ENCODE results near the gene SLC25A24.
A peak's percentile ranks its signal among the peaks of the same experiment; 100 is the strongest.

SLC25A24 gene

DNA sequence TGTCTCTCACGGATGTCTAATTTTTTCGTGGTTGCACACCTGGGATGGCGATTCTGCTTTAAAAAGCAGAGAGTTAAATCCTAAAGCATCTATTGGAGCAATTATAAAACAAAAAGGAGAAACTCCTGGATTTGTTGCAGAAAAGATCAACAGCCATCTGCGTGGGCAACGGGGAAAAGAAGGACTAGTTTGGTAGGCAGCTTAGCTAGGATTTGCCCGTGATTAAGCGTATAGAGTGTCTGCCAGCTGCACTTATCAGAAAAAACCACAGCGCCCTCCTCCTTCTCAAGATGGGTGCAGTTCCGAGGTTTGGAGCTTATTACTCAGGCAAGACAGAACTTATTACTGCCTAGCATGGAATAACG is 526 bp upstream of the SLC25A24 start:
- peaks cover 29% of the 10 kb centered on the region for H3K36me3 Mint-ChIP-seq (ENCODE audit: low read depth)
- no peaks in the 10 kb centered on the region for H3K27me3 Mint-ChIP-seq (ENCODE audit: low read depth)
- peaks cover 32% of the 10 kb centered on the region for H3K4me1 Mint-ChIP-seq
- TF ChIP-seq, protein P1, sequence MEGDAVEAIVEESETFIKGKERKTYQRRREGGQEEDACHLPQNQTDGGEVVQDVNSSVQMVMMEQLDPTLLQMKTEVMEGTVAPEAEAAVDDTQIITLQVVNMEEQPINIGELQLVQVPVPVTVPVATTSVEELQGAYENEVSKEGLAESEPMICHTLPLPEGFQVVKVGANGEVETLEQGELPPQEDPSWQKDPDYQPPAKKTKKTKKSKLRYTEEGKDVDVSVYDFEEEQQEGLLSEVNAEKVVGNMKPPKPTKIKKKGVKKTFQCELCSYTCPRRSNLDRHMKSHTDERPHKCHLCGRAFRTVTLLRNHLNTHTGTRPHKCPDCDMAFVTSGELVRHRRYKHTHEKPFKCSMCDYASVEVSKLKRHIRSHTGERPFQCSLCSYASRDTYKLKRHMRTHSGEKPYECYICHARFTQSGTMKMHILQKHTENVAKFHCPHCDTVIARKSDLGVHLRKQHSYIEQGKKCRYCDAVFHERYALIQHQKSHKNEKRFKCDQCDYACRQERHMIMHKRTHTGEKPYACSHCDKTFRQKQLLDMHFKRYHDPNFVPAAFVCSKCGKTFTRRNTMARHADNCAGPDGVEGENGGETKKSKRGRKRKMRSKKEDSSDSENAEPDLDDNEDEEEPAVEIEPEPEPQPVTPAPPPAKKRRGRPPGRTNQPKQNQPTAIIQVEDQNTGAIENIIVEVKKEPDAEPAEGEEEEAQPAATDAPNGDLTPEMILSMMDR (IDR thresholded peaks at IDR 0.05; ENCODE audit: unreplicated experiment in 3 of 3) = no peak
- H3K27ac Mint-ChIP-seq = peak overlapping the region; percentile 95 to 98 (median 97)
- H3K4me3 Mint-ChIP-seq = peak overlapping the region; percentile 93 to 96 (median 96)
- peaks cover 20% of the 10 kb centered on the region for H3K9me3 Mint-ChIP-seq

- TF ChIP-seq, protein P1 (IDR thresholded peaks at IDR 0.05; ENCODE audit: unreplicated experiment in 3 of 3) = no peak
- peaks cover 32% of the 10 kb centered on the region for H3K4me1 Mint-ChIP-seq
- H3K27ac Mint-ChIP-seq = peak overlapping the region; percentile 96 to 98 (median 97)
- peaks cover 22% of the 10 kb centered on the region for H3K9me3 Mint-ChIP-seq
- H3K27me3 Mint-ChIP-seq (ENCODE audit: low read depth) = peaks cover under 1% of the 10 kb centered on the region
- peaks cover 42% of the 10 kb centered on the region for H3K36me3 Mint-ChIP-seq (ENCODE audit: low read depth)
- H3K4me3 Mint-ChIP-seq = peak overlapping the region; percentile 96
Observed at GRCh38 chr1:108199201-108199691, 897 bp downstream of the SLC25A24 start.

DNA sequence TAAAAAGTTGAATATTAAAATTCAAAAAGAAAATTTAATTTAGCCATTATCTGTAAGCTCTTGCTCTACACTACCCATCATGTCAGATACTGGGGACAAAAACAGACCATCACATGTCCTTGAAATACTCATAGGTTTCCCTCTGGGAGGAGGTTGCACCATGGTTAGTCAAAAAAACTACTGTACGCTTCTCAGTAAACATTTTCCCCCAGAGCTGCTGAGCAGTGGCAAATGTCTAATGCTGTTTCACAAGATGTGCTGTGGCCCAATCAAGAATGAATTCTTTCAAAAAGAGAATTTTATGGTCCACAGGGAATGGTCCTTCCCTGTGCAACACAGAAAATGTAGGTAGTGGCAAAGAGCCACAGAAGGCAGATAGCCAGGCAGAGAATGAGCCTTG is 6.1 kb downstream of the SLC25A24 start:
- peaks cover 88% of the 10 kb centered on the region for H3K36me3 Mint-ChIP-seq (ENCODE audit: low read depth)
- H3K4me3 Mint-ChIP-seq = no peak overlapping the region
- H3K4me1 Mint-ChIP-seq = peaks cover 17% of the 10 kb centered on the region
- H3K27ac Mint-ChIP-seq = no peak overlapping the region
- TF ChIP-seq, protein P1 (IDR thresholded peaks at IDR 0.05; ENCODE audit: unreplicated experiment in 3 of 3) = no peak
- peaks cover 4% of the 10 kb centered on the region for H3K27me3 Mint-ChIP-seq (ENCODE audit: low read depth)
- H3K9me3 Mint-ChIP-seq = peaks cover 45% of the 10 kb centered on the region

DNA sequence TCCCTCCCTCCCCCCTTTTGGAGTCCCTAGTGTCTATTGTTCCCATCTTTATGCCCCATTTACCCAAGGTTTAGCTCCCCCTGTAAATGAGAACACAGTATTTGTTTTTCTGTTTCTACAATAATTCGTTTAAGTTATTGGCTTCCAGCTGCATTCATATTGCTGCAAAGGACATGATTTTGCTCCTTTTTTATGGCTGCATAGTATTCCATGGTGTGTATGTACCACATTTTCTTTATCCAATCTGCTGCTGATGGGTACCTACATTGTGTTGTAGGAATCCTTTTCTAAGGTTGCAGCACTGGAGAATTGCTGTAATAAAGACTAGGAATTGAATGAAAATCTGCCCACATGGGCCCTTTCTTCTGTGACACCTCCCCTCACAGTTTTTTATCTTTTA is 6.8 kb downstream of the SLC25A24 start:
- H3K4me3 Mint-ChIP-seq = no peak overlapping the region
- TF ChIP-seq, protein P1 (IDR thresholded peaks at IDR 0.05; ENCODE audit: unreplicated experiment in 3 of 3) = no peak
- peaks cover 9% of the 10 kb centered on the region for H3K4me1 Mint-ChIP-seq
- H3K27ac Mint-ChIP-seq = no peak overlapping the region
- H3K9me3 Mint-ChIP-seq = peaks cover 53% of the 10 kb centered on the region
- peaks cover 95% of the 10 kb centered on the region for H3K36me3 Mint-ChIP-seq (ENCODE audit: low read depth)
- H3K27me3 Mint-ChIP-seq (ENCODE audit: low read depth) = peaks cover 4% of the 10 kb centered on the region

- Mint-ChIP-seq H3K27me3 (ENCODE audit: low read depth) (peaks cover 4% of the 10 kb centered on the region), H3K9me3 (peaks cover 59% of the 10 kb centered on the region), H3K4me1 (peaks cover 2% of the 10 kb centered on the region), H3K27ac (no peak overlapping the region), H3K36me3 (ENCODE audit: low read depth) (peaks cover 95% of the 10 kb centered on the region), H3K4me3 (no peak overlapping the region)
- TF ChIP-seq, protein P1 (IDR thresholded peaks at IDR 0.05; ENCODE audit: unreplicated experiment in 3 of 3) = no peak
Observed at GRCh38 chr1:108192581-108192980, 7.6 kb downstream of the SLC25A24 start.

DNA sequence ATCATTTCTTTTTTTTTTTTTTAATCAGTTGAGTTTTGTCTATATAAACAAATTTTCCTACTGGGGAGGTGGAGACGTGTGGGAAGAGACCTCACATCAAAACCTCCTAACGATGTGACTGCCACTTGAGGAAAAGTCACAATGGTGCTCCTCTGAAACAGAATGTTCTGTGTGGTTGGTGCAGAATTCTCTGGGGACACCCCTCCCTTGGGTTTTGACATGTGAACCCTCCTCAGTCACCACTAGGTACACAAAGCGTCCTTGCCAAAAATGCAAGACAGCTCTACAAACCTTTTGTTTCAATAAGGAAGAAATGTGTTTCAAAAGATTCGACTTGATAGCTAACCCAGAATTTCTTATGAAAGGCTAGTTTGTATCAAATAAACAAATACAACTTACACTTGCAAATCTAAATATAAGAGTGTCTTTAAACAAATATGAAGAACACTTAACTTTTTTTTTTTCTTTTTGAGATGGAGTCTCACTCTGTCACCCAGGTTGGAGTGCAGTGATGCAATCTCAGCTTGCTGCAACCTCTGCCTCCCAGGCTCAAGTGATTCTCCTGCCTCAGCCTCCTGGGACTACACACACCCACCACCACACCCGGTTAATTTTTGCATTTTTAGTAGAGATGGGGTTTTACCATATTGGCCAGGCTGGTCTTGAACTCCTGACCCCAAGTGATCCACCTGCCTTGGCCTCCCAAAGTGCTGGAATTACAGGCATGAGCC is 9.3 kb downstream of the SLC25A24 start:
- peaks cover 4% of the 10 kb centered on the region for H3K27me3 Mint-ChIP-seq (ENCODE audit: low read depth)
- H3K4me3 Mint-ChIP-seq = no peak overlapping the region
- TF ChIP-seq, protein P1 (IDR thresholded peaks at IDR 0.05; ENCODE audit: unreplicated experiment in 3 of 3) = no peak
- peaks cover 94% of the 10 kb centered on the region for H3K36me3 Mint-ChIP-seq (ENCODE audit: low read depth)
- H3K4me1 Mint-ChIP-seq = no peaks in the 10 kb centered on the region
- H3K27ac Mint-ChIP-seq = no peak overlapping the region
- peaks cover 53% of the 10 kb centered on the region for H3K9me3 Mint-ChIP-seq
